Left renal pelvis (tissue), 4 donors: ENCODE data around the gene CGB7. TPM values are rescaled to one million over a fixed set of nuclear protein-coding genes. Genes with fewer than 3 reads are reported as not detected.

Source experiments
- DNase-seq, 4 donors: peaks; one replicate each; pipeline ENCODE4 v3.0.0-alpha.2; 2013; ENCODE audit warnings: low read depth in 4 of 4, low spot score in 3 of 4
- polyA plus RNA-seq, 4 donors: library from polyadenylated mRNA; unstranded; fragments of 120-200 nt; gene quantifications; one replicate each; pipeline ENCODE4 v1.2.1, GENCODE V29; 2013; ENCODE audit not compliant: insufficient read length in 4 of 4

Gene CGB7
- 1 to 10 TPM in 3 of 4 donors, under 1 TPM in 1; 0.69 to 1.7 (median 1.2) TPM for polyA plus RNA-seq

GRCh38 chr19:49057636-49058234, at the start of gene CGB7:
TSS of gene CGB7 (minus strand) at chr19:49057749. CDS start at chr19:49055375, 2,374 bp downstream.
- DNase-seq: no peak

GRCh38 chr19:49106648-49107135, 49.1 kb upstream of the CGB7 start:
- no peak for DNase-seq

GRCh38 chr19:49104229-49104864, 46.8 kb upstream of the CGB7 start:
- no peak for DNase-seq

GRCh38 chr19:49103331-49104085, 46.0 kb upstream of the CGB7 start:
- DNase-seq: no peak

GRCh38 chr19:49102303-49102702, 44.8 kb upstream of the CGB7 start:
- DNase-seq: no peak

- DNase-seq: no peak
Measured at GRCh38 chr19:49101160-49101559, 43.6 kb upstream of the CGB7 start.

GRCh38 chr19:49098795-49099194, 41.2 kb upstream of the CGB7 start:
- DNase-seq: no peak

- DNase-seq: no peak
Measured at GRCh38 chr19:49097453-49098288, 40.1 kb upstream of the CGB7 start.

- no peak for DNase-seq
Measured at GRCh38 chr19:49094505-49095482, 37.2 kb upstream of the CGB7 start.

GRCh38 chr19:49092686-49093085, 35.1 kb upstream of the CGB7 start:
- no peak for DNase-seq

GRCh38 chr19:49091391-49092038, 34.0 kb upstream of the CGB7 start:
- no peak for DNase-seq

- DNase-seq: no peak
Measured at GRCh38 chr19:49086296-49086695, 28.7 kb upstream of the CGB7 start.

- DNase-seq: no peak
Measured at GRCh38 chr19:49085868-49086232, 28.3 kb upstream of the CGB7 start.

GRCh38 chr19:49085020-49085867, 27.7 kb upstream of the CGB7 start, which contains the start of gene SNRNP70:
TSS of gene SNRNP70 (plus strand) at chr19:49085451. CDS start at chr19:49086415, 964 bp downstream.
- DNase-seq: peak; percentile 97 to 100 (median 98)

GRCh38 chr19:49084206-49085019, 26.9 kb upstream of the CGB7 start:
- DNase-seq: no peak

GRCh38 chr19:49081273-49081672, 23.7 kb upstream of the CGB7 start:
- no peak for DNase-seq

GRCh38 chr19:49080392-49080791, 22.8 kb upstream of the CGB7 start:
- DNase-seq: no peak
